ENCODE measurements around the gene OTOP1. TPM values are rescaled to one million over a fixed set of nuclear protein-coding genes. Genes with fewer than 3 reads are reported as not detected.

Gene OTOP1
- total and polyA plus RNA-seq, 2 of the 4 experiments (the other 2 are of a cell fraction) = not detected

DNA sequence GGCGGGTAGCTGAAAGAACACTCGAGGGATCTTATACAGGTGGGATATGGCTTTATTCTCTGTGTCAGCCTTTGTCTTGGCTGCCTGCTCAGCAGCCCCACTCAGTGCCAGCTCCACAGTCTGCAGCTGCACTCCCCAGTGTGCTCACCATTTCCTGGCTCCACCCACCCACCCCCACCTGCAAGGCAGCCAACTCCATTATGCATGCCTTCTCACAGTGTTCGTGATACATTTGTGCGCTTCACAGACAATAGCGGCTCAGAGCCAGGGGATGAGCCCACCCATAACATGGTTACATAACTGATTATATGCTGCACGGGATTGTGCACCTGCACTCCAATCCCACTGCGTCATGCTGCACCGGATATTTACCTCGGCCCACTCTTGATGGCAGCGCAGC is 30.1 kb upstream of the OTOP1 start:
- Histone ChIP-seq H3K9ac (ENCODE audit: low read depth, low read length) (no peak overlapping the region), H4K8ac (ENCODE audit: low read depth in 2 of 2, low read length in 2 of 2) (no peak overlapping the region), H2BK5ac (ENCODE audit: low read depth, low read length, poor library complexity, severe bottlenecking) (no peak overlapping the region), H3K9me1 (ENCODE audit: insufficient read depth, low read length) (no peaks in the 10 kb centered on the region), H3K27ac (ENCODE audit: insufficient read depth, low read length) (no peak overlapping the region), H3K4me1 (ENCODE audit: control insufficient read depth, insufficient read depth, low read length) (peaks cover 1% of the 10 kb centered on the region; the same call in 1 of the 2 replicates), H2AK9ac (replicated peaks; ENCODE audit: low read depth, low read length, poor library complexity) (peak overlapping the region; percentile 31), H2BK20ac (ENCODE audit: low read depth, low read length) (no peak overlapping the region), H3K23ac (ENCODE audit: low read depth, low read length) (no peak overlapping the region), H4K91ac (ENCODE audit: insufficient read depth, low read depth, low read length) (no peak overlapping the region), H3K14ac (replicated peaks; ENCODE audit: low read depth, low read length) (no peak overlapping the region), H3K79me1 (ENCODE audit: low read depth in 1 of 2, low read length in 2 of 2) (no peaks in the 10 kb centered on the region), H3K4ac (ENCODE audit: low read depth, low read length) (no peak overlapping the region), H2BK120ac (ENCODE audit: low read depth, low read length) (no peak overlapping the region), H3K56ac (ENCODE audit: extremely low read depth, insufficient read depth, low read length) (no peak overlapping the region), H2AK5ac (ENCODE audit: low read depth, low read length) (no peak overlapping the region), H3K4me3 (ENCODE audit: insufficient read depth, low read depth, low read length) (no peak overlapping the region), H4K5ac (ENCODE audit: low read depth, low read length) (no peak overlapping the region), H2AFZ (replicated peaks; ENCODE audit: low read length, poor library complexity) (no peak overlapping the region), H2BK15ac (ENCODE audit: low read depth, low read length) (no peak overlapping the region), H3K9me3 (ENCODE audit: control insufficient read depth, insufficient read depth, low read length) (no peaks in the 10 kb centered on the region), H4K20me1 (ENCODE audit: insufficient read depth, low read length) (no peaks in the 10 kb centered on the region), H3K27me3 (ENCODE audit: control insufficient read depth, insufficient read depth, low read length) (peaks cover 22% of the 10 kb centered on the region), H3K36me3 (ENCODE audit: control insufficient read depth, insufficient read depth, low read length) (no peaks in the 10 kb centered on the region), H3K4me2 (ENCODE audit: low read depth, low read length) (no peak overlapping the region), H3K18ac (ENCODE audit: low read depth, low read length) (no peak overlapping the region)
- dilution Hi-C loops (cut with HindIII; ENCODE audit: low sequenced_read_pairs, unreplicated experiment) (no loop called here), in situ Hi-C loops (cut with MboI; ENCODE audit: low sequenced_read_pairs) (no loop called here), intact Hi-C loops (cut with micrococcal nuclease) (no loop called here)
- WGBS, 2 experiments (ENCODE audit: extremely low coverage in 2 of 2, insufficient read length in 1 of 2) = 62% methylated on average over 8 of the region's 10 CpGs; no CpG with 5 or more reads in 1 of the 2 experiments
- ATAC-seq (ENCODE audit: low read depth) (no peak), DNase-seq (no peak)
- ChIA-PET POLR2A (ENCODE audit: unreplicated experiment) (no interaction called here), CTCF (no interaction called here)
- TF ChIP-seq, protein P1, sequence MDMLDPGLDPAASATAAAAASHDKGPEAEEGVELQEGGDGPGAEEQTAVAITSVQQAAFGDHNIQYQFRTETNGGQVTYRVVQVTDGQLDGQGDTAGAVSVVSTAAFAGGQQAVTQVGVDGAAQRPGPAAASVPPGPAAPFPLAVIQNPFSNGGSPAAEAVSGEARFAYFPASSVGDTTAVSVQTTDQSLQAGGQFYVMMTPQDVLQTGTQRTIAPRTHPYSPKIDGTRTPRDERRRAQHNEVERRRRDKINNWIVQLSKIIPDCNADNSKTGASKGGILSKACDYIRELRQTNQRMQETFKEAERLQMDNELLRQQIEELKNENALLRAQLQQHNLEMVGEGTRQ (IDR thresholded peaks at IDR 0.05; ENCODE audit: low read depth, low read length) = no peak
- TF ChIP-seq POLR2A (IDR thresholded peaks at IDR 0.05; ENCODE audit: low read depth, low read length) (no peak), MAFK (IDR thresholded peaks at IDR 0.05; ENCODE audit: low read depth, low read length) (no peak), RCOR1 (IDR thresholded peaks at IDR 0.05; ENCODE audit: insufficient replicate concordance, low read length) (no peak), RAD21 (IDR thresholded peaks at IDR 0.05; ENCODE audit: low read length) (no peak), CEBPB (IDR thresholded peaks at IDR 0.05; ENCODE audit: low read depth, low read length) (no peak), ELK1 (IDR thresholded peaks at IDR 0.05; ENCODE audit: borderline replicate concordance, low read depth, low read length) (no peak), MAZ (IDR thresholded peaks at IDR 0.05; ENCODE audit: borderline replicate concordance, low read depth, low read length) (no peak), BHLHE40 (IDR thresholded peaks at IDR 0.05; ENCODE audit: low read depth, low read length) (no peak), MXI1 (IDR thresholded peaks at IDR 0.05; ENCODE audit: borderline replicate concordance, low read depth, low read length) (no peak), FOS (IDR thresholded peaks at IDR 0.05; ENCODE audit: low read depth, low read length) (no peak), NFE2L2 (IDR thresholded peaks at IDR 0.05; ENCODE audit: low read depth, low read length) (no peak), CHD1 (IDR thresholded peaks at IDR 0.05; ENCODE audit: low read depth, low read length) (no peak), SMC3 (IDR thresholded peaks at IDR 0.05; ENCODE audit: low read depth, low read length) (no peak), RFX5 (IDR thresholded peaks at IDR 0.05; ENCODE audit: low read depth, low read length) (no peak)
- TF ChIP-seq, protein P2, sequence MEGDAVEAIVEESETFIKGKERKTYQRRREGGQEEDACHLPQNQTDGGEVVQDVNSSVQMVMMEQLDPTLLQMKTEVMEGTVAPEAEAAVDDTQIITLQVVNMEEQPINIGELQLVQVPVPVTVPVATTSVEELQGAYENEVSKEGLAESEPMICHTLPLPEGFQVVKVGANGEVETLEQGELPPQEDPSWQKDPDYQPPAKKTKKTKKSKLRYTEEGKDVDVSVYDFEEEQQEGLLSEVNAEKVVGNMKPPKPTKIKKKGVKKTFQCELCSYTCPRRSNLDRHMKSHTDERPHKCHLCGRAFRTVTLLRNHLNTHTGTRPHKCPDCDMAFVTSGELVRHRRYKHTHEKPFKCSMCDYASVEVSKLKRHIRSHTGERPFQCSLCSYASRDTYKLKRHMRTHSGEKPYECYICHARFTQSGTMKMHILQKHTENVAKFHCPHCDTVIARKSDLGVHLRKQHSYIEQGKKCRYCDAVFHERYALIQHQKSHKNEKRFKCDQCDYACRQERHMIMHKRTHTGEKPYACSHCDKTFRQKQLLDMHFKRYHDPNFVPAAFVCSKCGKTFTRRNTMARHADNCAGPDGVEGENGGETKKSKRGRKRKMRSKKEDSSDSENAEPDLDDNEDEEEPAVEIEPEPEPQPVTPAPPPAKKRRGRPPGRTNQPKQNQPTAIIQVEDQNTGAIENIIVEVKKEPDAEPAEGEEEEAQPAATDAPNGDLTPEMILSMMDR (conservative IDR thresholded peaks at IDR 0.05; ENCODE audit: low read depth, low read length) = no peak
- no TSS peak for BruUV-seq (replicated peaks)

All from IMR-90 (cell line).